Heart left ventricle (tissue), 16 donors: Measurements from ENCODE around the gene MYOCOS. TPM values are rescaled to one million over a fixed set of nuclear protein-coding genes. Genes with fewer than 3 reads are reported as not detected.
A peak's percentile ranks its signal among the peaks of the same experiment; 100 is the strongest.

Source experiments
- ATAC-seq, 4 donors: fragments of 200-7000 bp; cut with Tn5 transposase; one replicate each; pipeline ENCODE4 v1.9.1; 2020 to 2022; ENCODE audit warnings: moderate library complexity in 4 of 4, mild to moderate bottlenecking in 3 of 4, moderate number of reproducible peaks in 1 of 4
- DNase-seq, 5 donors: peaks; one replicate each; pipeline ENCODE4 v3.0.0-alpha.2; 2020
- H3K27ac ChIP-seq, 12 donors: fragments of 200-600 bp; sonication (generic) in 4 of 12; one replicate each; pipeline versions ENCODE4 v1.5.0 to v1.8.0; 2016 to 2022; ENCODE audit warnings: mild to moderate bottlenecking in 2 of 12
- H3K27me3 ChIP-seq, 9 donors: fragments of 200-600 bp; sonication (generic) in 2 of 9; one replicate each; pipeline versions ENCODE4 v1.5.1 to v1.8.0; 2016 to 2022; ENCODE audit warnings: mild to moderate bottlenecking in 3 of 9
- H3K36me3 ChIP-seq, 9 donors: fragments of 200-600 bp; sonication (generic) in 2 of 9; one replicate each; pipeline versions ENCODE4 v1.5.0 to v1.8.0; 2018 to 2022; ENCODE audit warnings: mild to moderate bottlenecking in 2 of 9
- H3K4me1 ChIP-seq, 12 donors: fragments of 200-600 bp; sonication (generic) in 4 of 12; one replicate each; pipeline versions ENCODE4 v1.5.0 to v1.8.0; 2016 to 2022; ENCODE audit warnings: mild to moderate bottlenecking in 3 of 12
- H3K4me3 ChIP-seq, 12 donors: fragments of 200-600 bp; sonication (generic) in 4 of 12; one replicate each; pipeline versions ENCODE4 v1.5.0 to v1.8.0; 2017 to 2022; ENCODE audit warnings: mild to moderate bottlenecking in 9 of 12, moderate library complexity in 4 of 12
- H3K9me3 ChIP-seq, 12 donors: fragments of 200-600 bp; sonication (generic) in 4 of 12; one replicate each; pipeline versions ENCODE4 v1.5.0 to v1.8.0; 2016 to 2022; ENCODE audit warnings: mild to moderate bottlenecking in 1 of 12
- POLR2A ChIP-seq, 2 donors: fragments of 450-650 bp; IDR thresholded peaks; one replicate each; pipeline ENCODE4 v1.6.1; 2017; ENCODE audit warnings: antibody characterized with exemption in 2 of 2, mild to moderate bottlenecking in 2 of 2, moderate library complexity in 2 of 2
- WGBS, 4 donors: extraction: QIAGEN DNeasy Blood & Tissue Kit in 2 of 4; methylation state at CpG; one replicate each; pipeline versions ENCODE4 v1.1.5 to v1.1.7; 2013 to 2018; 5-methylcytosine and 5-hydroxymethylcytosine counted together
- intact Hi-C, 10 donors: fragments of 100-400 bp; cut with DNase I; formaldehyde crosslinking; loops; one replicate each; pipeline versions ENCODE4 v1.11.1 to v1.14.2; 2022
- polyA plus RNA-seq, 2 donors: library from polyadenylated mRNA; stranded (reverse); fragments of 200-250 nt; gene quantifications; one replicate each; pipeline ENCODE4 v1.2.3, GENCODE V29; 2013
- total RNA-seq, 9 donors: library from RNA; depleted of rRNA in 2 of 9; stranded (reverse); fragments of >200 nt in 2 of 9; fragmentation: NEBNext Ultra II Directional in 3 of 9; extraction: Animal tissue kit (Norgen Biotek cat#: 25700) in 3 of 9; gene quantifications; one replicate each; pipeline versions ENCODE4 v1.1.0 to v1.2.4, GENCODE V29; 2016 to 2023
- TF ChIP-seq, protein P1 (sequence below), 12 donors: fragments of 200-600 bp; sonication (generic) in 4 of 12; IDR thresholded peaks; one replicate each; pipeline versions ENCODE4 v1.5.0 to v1.8.0; 2018 to 2022; ENCODE audit warnings: antibody characterized with exemption in 12 of 12, mild to moderate bottlenecking in 5 of 12
- donor health status: ischemic (EF 13 %, LVEDD 7.1; RV severe dilation, severe dysfunction).
- donor health status: healthy with polysubstance abuse.
- donor health status: DM: no; HTN: yes; CAD: no.
- donor health status: DM: no; HTN: no; CAD: no.
- donor health status: ischemic (EF 25% LVEDD 6.9; RV normal size, moderate dysfunction).
- donor health status: ischemic (EF 25% LVEDD 5.7; RV mildly dilated, moderate dysfunction).
- donor health status: healthy.
- donor health status: DM: yes; HTN: yes; CAD: no.
- donor health status: ischemic (EF 35%, LVEDD 5.7; RV mildly dilated, moderate dysfunction).
- donor health status: nonischemic (EF 11% LVEDD 7.7; RV severe dilation, severe dysfunction).
- donor health status: DM: yes; HTN: yes; CAD: no.
- donor health status: PGD.
- donor health status: ischemic (EF 29% LVEDD 5.4; RV normal size, mild dysfunction).
- donor health status: nonischemic (EF 23%, LVEDD 6.1; RV moderate dilation, normal function).

The MYOCOS gene
- total and polyA plus RNA-seq, 11 donors: not detected

DNA sequence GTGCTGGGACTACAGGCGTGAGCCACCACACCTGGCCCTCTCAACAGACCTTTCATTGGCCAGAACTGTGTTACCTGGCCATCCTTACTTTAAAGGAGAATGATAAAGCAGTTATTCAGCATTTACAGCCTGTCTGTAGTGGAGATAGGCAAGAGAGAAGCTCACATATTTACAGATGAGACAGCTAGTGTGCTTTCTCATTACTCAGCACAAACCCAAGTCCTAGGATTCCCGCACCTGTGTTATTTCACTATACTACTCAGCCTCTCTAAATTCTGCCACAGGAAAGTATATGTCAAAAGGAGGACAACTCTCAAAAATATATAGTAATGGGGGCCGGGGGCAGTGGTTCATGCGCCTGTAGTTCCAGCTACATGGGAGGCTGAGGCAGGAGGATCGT, 46.3 kb downstream of the MYOCOS start:
- no peaks in the 10 kb centered on the region for H3K27me3 ChIP-seq
- H3K4me3 ChIP-seq: no peak overlapping the region
- ATAC-seq: no peak
- 90 to 97% (median 95%) methylated on average over 5 of the region's 5 CpGs for WGBS, 4 donors
- no peak overlapping the region for H3K27ac ChIP-seq
- no peaks in the 10 kb centered on the region for H3K9me3 ChIP-seq
- no peaks in the 10 kb centered on the region for H3K36me3 ChIP-seq
- intact Hi-C loops: no loop called here
- TF ChIP-seq POLR2A (IDR thresholded peaks at IDR 0.05): no peak
- TF ChIP-seq, protein P1, sequence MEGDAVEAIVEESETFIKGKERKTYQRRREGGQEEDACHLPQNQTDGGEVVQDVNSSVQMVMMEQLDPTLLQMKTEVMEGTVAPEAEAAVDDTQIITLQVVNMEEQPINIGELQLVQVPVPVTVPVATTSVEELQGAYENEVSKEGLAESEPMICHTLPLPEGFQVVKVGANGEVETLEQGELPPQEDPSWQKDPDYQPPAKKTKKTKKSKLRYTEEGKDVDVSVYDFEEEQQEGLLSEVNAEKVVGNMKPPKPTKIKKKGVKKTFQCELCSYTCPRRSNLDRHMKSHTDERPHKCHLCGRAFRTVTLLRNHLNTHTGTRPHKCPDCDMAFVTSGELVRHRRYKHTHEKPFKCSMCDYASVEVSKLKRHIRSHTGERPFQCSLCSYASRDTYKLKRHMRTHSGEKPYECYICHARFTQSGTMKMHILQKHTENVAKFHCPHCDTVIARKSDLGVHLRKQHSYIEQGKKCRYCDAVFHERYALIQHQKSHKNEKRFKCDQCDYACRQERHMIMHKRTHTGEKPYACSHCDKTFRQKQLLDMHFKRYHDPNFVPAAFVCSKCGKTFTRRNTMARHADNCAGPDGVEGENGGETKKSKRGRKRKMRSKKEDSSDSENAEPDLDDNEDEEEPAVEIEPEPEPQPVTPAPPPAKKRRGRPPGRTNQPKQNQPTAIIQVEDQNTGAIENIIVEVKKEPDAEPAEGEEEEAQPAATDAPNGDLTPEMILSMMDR (IDR thresholded peaks at IDR 0.05): no peak
- peaks cover 0 to 31% (median 5%) of the 10 kb centered on the region in 12 donors for H3K4me1 ChIP-seq
- DNase-seq: no peak

DNA sequence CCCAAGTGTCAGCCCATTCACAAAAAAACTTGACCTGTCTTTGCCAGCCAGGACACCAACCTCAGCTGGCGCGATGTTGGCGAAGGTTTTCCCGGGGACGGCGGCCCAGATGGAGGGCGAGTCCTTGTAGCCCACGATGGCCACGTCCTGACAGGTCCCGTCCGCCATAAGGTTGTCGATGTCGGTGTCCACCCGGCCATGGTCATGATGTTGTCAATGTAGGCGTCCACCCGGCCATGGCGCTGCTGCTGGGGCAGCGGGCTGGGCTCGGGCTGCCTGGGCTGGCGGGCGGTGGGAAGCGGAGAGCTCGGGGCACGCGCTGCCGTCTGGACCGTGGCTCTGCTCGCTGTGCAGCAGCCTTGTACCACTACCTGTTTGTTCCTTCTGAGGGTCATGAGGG, 48.7 kb downstream of the MYOCOS start:
- TF ChIP-seq, protein P1 (IDR thresholded peaks at IDR 0.05): no peak
- TF ChIP-seq POLR2A (IDR thresholded peaks at IDR 0.05): no peak
- no peak overlapping the region for H3K4me3 ChIP-seq
- WGBS, 4 donors: 96 to 99% (median 98%) methylated on average over 26 to 28 of the region's 28 CpGs
- peaks cover 0 to 21% (median 4%) of the 10 kb centered on the region in 12 donors for H3K4me1 ChIP-seq
- no peaks in the 10 kb centered on the region for H3K36me3 ChIP-seq
- no peaks in the 10 kb centered on the region for H3K27me3 ChIP-seq
- intact Hi-C loops: no loop called here
- DNase-seq (no peak), ATAC-seq (no peak)
- H3K27ac ChIP-seq: no peak overlapping the region
- no peaks in the 10 kb centered on the region for H3K9me3 ChIP-seq

DNA sequence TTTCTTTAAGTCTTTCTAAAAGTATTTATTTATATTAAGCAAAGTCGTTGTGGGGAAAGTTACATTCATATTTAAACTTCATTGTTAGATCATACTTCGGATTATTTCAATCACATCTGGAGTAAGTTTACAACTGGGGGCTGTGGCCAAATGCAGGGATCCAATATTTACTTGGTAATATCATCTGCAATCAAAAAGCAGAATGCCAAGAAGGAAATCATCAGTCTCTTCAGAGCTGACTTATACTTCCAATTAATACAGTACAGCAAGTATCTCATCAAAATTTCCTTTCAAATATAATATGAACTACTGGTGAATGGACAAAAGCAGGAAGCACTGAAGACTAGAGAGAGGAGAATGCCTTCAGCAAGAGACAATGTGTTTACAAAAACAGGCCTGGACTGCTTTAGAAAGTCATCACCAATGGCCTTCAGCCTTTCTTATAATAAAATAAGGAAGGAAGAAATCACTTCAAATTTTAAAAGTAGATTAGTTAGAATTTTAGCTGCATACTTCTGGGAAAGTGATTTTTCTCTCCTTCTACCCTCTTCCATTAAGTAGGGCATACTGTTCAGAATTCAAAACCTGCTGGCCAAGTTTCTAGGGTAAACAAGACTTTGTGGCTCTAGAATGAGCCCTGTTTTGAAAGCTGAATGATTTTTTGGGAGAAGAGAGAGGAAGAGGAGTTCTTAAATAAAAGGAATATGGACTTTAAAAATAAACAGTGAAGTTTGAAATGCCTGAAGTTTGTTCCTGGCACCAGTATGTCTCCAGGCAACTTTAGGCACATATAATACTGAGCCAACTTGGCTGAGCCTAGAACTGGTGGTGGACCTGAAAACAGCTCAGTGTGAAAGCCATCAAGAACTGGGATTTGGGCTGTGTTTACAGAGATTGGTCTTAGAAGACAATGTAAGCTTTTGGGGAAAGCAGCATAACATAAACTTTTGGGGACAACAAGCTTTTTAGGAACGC, 52.7 kb downstream of the MYOCOS start:
- TF ChIP-seq, protein P1 (IDR thresholded peaks at IDR 0.05): no peak
- no peaks in the 10 kb centered on the region for H3K36me3 ChIP-seq
- DNase-seq (no peak), ATAC-seq (peak; percentile 47 to 59 (median 54))
- intact Hi-C loops: no loop called here
- 62 to 68% (median 64%) methylated on average over 3 of the region's 3 CpGs for WGBS, 4 donors
- H3K27me3 ChIP-seq: no peaks in the 10 kb centered on the region
- no peaks in the 10 kb centered on the region for H3K9me3 ChIP-seq
- H3K4me3 ChIP-seq: no peak overlapping the region
- peaks cover 0 to 16% (median 1%) of the 10 kb centered on the region in 12 donors for H3K4me1 ChIP-seq
- H3K27ac ChIP-seq: peak overlapping the region in 8 of 12 donors; percentile 33 to 71 (median 38)

Other genes starting within 250 kb of the MYOCOS start
- 100 to 1,000 TPM in 1 of 9 donors, 10 to 100 TPM in 8; 41.6 to 107 (median 62.5) TPM for gene PRRC2C, start 136.7 kb upstream of the MYOCOS start, total RNA-seq
- gene PRRC2C, start 136.7 kb upstream of the MYOCOS start, polyA plus RNA-seq: 10 to 100 TPM; 21.1 to 25.1 TPM
- 10 to 100 TPM in 1 of 9 donors, 1 to 10 TPM in 6, under 1 TPM in 2; 0.49 to 12.4 (median 2.6) TPM for gene MYOC, start 30.4 kb downstream of the MYOCOS start, total RNA-seq
- 1 to 10 TPM in 1 of 2 donors, under 1 TPM in 1; 0.69 to 2.3 TPM for gene MYOC, start 30.4 kb downstream of the MYOCOS start, polyA plus RNA-seq
- gene VAMP4, start 119.8 kb downstream of the MYOCOS start, total RNA-seq: 10 to 100 TPM in 2 of 9 donors, 1 to 10 TPM in 7; 3.8 to 11.3 (median 7.2) TPM
- 1 to 10 TPM; 4.2 to 6.7 TPM for gene VAMP4, start 119.8 kb downstream of the MYOCOS start, polyA plus RNA-seq
- gene METTL13, start 159.4 kb downstream of the MYOCOS start, total RNA-seq: 10 to 100 TPM; 13.1 to 24.1 (median 14.8) TPM
- gene METTL13, start 159.4 kb downstream of the MYOCOS start, polyA plus RNA-seq: 10 to 100 TPM in 1 of 2 donors, 1 to 10 TPM in 1; 5.0 to 29.2 TPM
- 1 to 10 TPM; 1.1 to 3.9 (median 2.2) TPM for gene DNM3, start 219.3 kb downstream of the MYOCOS start, total RNA-seq
- gene DNM3, start 219.3 kb downstream of the MYOCOS start, polyA plus RNA-seq: 1 to 10 TPM in 1 of 2 donors, under 1 TPM in 1; 0.44 to 1.3 TPM